NCI-H345 treated with DMSO at 0.1 percent for 48 hours (cell line): ENCODE data around the gene KCNIP1.

Source experiments
- DNase-seq: peaks from one replicate; lab custom pipeline; 2025; ENCODE audit not compliant: unreplicated experiment; lab: John Stamatoyannopoulos, UW

KCNIP1 gene

GRCh38 chr5:170590566-170590965 is 86.7 kb downstream of the KCNIP1 start:
- no peak for DNase-seq

GRCh38 chr5:170591054-170591453 is 87.2 kb downstream of the KCNIP1 start:
- DNase-seq: no peak

- no peak for DNase-seq
Measured at GRCh38 chr5:170596482-170597044, 92.7 kb downstream of the KCNIP1 start.

GRCh38 chr5:170597109-170597751 is 93.4 kb downstream of the KCNIP1 start:
- no peak for DNase-seq

- DNase-seq: peak; percentile 3
Measured at GRCh38 chr5:170597872-170598271, 94.1 kb downstream of the KCNIP1 start.

GRCh38 chr5:170599756-170600155 is 95.9 kb downstream of the KCNIP1 start:
- no peak for DNase-seq

GRCh38 chr5:170601619-170602018 is 97.8 kb downstream of the KCNIP1 start:
- no peak for DNase-seq

GRCh38 chr5:170603109-170603508 is 99.3 kb downstream of the KCNIP1 start:
- no peak for DNase-seq

- peak; percentile 66 for DNase-seq
Measured at GRCh38 chr5:170603578-170604565, 100.1 kb downstream of the KCNIP1 start.

GRCh38 chr5:170606941-170607340 is 103.1 kb downstream of the KCNIP1 start:
- DNase-seq: no peak

- DNase-seq: no peak
Measured at GRCh38 chr5:170611449-170612090, 107.8 kb downstream of the KCNIP1 start.

GRCh38 chr5:170612256-170612678 is 108.4 kb downstream of the KCNIP1 start:
- DNase-seq: no peak

GRCh38 chr5:170614065-170614490 is 110.3 kb downstream of the KCNIP1 start:
- DNase-seq: no peak

- DNase-seq: no peak
Measured at GRCh38 chr5:170614720-170615119, 110.9 kb downstream of the KCNIP1 start.

- DNase-seq: no peak
Measured at GRCh38 chr5:170617533-170618490, 114.0 kb downstream of the KCNIP1 start.

- no peak for DNase-seq
Measured at GRCh38 chr5:170619869-170620268, 116.0 kb downstream of the KCNIP1 start.

- no peak for DNase-seq
Measured at GRCh38 chr5:170622933-170623332, 119.1 kb downstream of the KCNIP1 start.

- DNase-seq: peak; percentile 9
Measured at GRCh38 chr5:170623576-170624181, 119.9 kb downstream of the KCNIP1 start.
